ENCODE results near the gene SLC25A21.

Gene SLC25A21

GRCh38 chr14:36767603-36768281 is 404.7 kb downstream of the SLC25A21 start:
- DNase-seq (ENCODE audit: low read depth in 2 of 2), result no peak

GRCh38 chr14:36766974-36767373 is 405.4 kb downstream of the SLC25A21 start:
- DNase-seq (ENCODE audit: low read depth in 2 of 2), result no peak

- no peak for DNase-seq (ENCODE audit: low read depth in 2 of 2)
Measured at GRCh38 chr14:36757734-36758601, 414.4 kb downstream of the SLC25A21 start.

DNA sequence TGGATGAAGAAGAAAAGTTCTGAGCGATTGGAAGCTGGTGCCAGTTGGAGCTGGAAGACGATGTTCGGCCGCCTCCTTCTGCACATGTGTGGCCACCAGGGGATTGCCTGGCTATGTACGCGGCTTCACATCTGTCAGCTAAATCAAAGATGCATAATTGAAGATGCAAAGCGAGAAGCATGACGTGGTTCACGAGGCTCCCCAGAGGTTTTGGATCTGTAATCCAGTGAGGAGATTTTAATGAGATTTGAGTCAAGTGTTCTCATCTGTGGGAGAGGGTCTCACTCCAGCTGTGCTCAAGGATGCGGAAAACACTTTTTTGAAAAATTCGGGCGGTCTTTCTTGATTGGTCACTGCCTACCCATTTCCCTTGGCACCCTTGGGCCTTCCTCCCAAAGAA is 416.2 kb downstream of the SLC25A21 start:
- no peak for DNase-seq (ENCODE audit: low read depth in 2 of 2)

- DNase-seq (ENCODE audit: low read depth in 2 of 2), result no peak
Measured at GRCh38 chr14:36755756-36756155, 416.6 kb downstream of the SLC25A21 start.

- no peak for DNase-seq (ENCODE audit: low read depth in 2 of 2)
Measured at GRCh38 chr14:36751920-36752319, 420.5 kb downstream of the SLC25A21 start.

DNA sequence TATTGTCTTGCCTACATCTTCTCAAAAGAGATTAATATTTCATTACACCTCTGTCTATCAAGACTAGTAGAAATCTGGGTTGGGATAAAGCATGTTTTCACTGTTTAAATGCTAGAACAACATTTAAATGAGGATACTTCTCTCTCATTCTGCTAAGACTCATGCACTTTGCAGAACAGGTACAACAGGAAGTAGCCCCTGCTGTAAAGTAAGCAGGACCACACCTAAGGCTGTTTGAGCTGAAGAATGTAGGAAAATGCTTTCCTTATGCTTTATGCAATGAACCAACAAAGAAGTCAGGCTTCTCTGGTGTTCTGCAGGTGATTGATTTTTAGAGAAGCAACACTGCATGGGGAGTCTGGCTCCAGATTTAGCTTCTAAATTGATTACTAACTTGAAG is 421.3 kb downstream of the SLC25A21 start:
- DNase-seq (ENCODE audit: low read depth in 2 of 2), result no peak

- DNase-seq (ENCODE audit: low read depth in 2 of 2), result no peak
Measured at GRCh38 chr14:36750244-36750643, 422.2 kb downstream of the SLC25A21 start.

DNA sequence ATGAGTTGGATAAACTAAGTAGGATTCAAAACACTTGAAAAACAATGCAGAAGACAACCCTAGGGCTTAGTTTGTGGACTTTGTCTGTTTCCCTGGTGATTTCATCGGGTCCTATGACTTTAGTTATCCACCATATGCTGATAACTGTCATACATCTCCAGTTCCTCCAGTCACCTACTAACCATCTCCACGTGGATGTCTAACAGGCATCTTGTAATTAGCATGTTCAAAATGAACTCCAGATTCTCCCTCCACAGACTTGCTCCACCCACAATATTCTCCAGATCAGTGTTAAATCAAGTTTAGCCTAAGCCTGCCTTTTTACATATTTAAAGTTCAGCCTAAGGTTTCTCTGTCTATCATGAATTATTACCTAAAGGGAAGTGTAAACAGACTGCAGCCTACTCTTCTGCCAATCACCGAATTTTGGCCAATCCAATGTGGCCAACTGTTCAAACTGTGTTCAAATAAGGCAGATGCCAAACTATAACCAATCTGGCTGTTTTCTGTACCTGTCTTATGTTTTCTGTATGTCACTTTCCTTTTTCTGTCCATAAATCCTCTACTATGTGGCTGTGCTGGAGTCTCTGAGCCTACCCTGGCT is 423.7 kb downstream of the SLC25A21 start:
- DNase-seq (ENCODE audit: low read depth in 2 of 2), result no peak

DNA sequence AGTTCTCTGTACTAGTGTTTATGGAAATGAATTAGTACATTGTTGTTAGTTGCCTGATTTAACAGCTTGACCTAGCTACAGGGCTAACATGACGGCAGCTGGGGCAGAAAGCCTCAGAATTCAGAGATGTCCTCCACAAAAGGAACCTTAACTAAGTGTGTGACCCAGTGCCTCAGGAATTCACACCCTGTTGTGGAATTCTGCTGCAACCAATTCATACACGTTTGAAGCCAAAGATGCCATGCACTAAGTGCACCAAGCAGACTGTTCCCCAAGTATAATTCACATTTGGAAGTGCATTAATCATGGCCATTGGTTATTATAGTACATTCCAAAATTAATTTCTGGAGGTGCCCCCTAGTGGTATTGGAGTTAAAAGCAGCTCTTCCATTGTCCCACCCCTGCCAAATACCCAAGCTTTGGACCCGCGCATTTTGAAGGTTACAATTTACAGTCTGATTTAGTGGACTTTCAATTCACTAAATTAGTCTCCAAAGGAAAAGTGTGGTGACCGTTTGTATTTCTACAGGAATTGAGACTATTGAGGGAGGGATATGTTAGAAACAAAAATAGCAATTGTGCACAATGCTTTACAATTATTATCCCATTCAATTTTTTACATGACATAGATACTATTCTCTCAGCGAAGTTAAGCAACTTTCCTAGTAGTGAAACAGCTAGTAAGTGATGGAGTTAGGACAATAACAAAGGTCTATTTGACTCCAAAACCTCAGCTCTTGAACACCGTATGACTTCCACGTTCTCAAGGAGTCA is 424.8 kb downstream of the SLC25A21 start:
- no peak for DNase-seq (ENCODE audit: low read depth in 2 of 2)

- DNase-seq (ENCODE audit: low read depth in 2 of 2), result no peak
Measured at GRCh38 chr14:36746872-36747271, 425.5 kb downstream of the SLC25A21 start.

DNA sequence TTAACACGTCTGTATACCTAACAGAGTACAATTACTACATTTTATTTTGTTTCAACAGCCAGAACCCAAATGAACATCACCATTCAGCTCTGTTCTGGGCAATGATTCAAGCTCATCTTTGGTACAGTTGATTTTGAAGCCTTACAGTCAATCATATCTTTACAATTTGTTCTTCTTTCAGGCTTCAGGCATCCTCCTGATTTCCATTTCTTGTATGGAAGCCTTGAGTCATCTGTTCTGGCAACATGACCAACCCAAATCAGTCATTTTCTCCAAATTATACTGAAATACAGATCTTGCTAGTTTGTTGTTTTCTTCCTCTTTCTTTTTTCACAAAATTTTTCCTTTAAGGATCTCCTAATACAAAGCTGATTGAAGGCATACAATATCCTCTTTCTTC is 430.5 kb downstream of the SLC25A21 start:
- no peak for DNase-seq (ENCODE audit: low read depth in 2 of 2)

DNA sequence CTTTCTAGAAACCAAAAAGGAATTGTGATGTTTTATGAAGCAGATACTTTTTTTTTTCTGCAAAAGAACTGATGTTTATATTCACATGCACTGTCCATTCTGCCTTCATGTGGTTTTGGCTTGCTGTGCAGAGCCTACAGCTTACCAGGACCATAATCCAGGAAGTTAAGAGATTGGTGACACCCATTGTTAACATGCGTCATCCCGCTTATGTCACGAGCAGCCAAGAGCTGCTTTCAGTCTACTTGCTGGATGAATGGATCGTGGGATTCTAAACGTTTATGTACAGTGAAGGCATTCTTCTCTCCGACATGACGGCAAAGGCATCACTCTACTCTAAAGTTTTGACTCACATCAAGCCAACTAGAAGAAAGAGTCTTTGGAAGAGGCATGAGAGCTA is 434.1 kb downstream of the SLC25A21 start:
- no peak for DNase-seq (ENCODE audit: low read depth in 2 of 2)

GRCh38 chr14:36726128-36726527 is 446.3 kb downstream of the SLC25A21 start:
- DNase-seq (ENCODE audit: low read depth in 2 of 2), result no peak

DNA sequence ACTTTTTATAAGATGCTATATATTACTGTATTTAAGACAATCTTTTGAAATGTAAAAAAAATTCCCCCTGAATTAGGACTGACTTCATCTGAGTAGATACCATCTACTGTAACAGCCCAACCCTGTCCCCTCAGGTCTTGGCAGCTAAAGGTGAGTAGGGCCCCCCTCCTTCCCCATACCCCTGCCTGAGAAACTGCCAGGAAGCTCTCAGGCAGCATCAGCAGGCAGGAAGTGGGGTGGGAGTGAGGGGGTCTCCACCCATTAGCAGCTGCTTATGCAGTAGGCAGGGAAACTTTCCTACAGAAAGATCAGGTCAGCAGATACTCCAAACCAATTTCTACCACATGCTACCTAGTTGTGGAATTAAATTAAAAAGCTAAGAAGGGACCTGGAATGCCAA is 448.2 kb downstream of the SLC25A21 start:
- DNase-seq (ENCODE audit: low read depth in 2 of 2), result no peak

- no peak for DNase-seq (ENCODE audit: low read depth in 2 of 2)
Measured at GRCh38 chr14:36723530-36723929, 448.9 kb downstream of the SLC25A21 start.

GRCh38 chr14:36721877-36722276 is 450.5 kb downstream of the SLC25A21 start:
- no peak for DNase-seq (ENCODE audit: low read depth in 2 of 2)

DNA sequence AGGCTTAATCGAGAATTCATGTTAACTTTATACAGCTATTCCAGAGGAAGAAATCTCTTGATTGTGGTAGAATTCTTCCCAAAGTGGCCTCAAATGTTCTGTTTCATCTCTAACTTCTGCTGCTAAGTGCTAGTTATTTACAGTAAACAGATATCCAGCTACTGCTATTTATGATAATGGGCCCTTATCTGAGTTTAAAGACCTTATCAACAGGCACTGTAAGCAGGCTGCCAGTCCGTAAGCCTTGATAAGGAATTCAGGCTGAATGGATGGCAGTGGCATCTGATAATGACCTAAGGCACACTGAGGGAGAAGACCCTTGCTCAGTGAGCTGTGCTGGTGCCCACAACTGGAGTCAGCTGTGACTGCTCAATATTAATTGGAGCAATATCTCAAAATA is 451.7 kb downstream of the SLC25A21 start:
- no peak for DNase-seq (ENCODE audit: low read depth in 2 of 2)

- DNase-seq (ENCODE audit: low read depth in 2 of 2), result no peak
Measured at GRCh38 chr14:36719823-36720222, 452.6 kb downstream of the SLC25A21 start.

DNA sequence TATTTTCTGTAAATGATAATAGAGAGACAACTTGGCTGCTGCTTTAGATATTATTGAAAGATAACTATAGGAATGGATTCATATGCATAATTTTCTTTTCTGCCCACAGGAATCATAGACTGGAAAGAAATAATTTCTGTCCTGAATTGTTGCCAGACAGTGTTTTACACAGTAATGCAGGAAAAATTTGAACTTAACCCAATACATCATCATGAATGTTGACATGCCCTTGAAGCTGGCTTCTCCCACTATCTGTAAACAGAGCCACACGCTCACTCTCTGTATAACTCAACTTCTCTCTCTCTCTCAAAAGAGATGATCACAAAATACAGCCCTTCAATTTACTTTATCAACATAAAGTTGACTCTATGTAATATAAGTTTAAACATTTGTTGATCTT is 454.2 kb downstream of the SLC25A21 start:
- DNase-seq (ENCODE audit: low read depth in 2 of 2), result no peak

DNA sequence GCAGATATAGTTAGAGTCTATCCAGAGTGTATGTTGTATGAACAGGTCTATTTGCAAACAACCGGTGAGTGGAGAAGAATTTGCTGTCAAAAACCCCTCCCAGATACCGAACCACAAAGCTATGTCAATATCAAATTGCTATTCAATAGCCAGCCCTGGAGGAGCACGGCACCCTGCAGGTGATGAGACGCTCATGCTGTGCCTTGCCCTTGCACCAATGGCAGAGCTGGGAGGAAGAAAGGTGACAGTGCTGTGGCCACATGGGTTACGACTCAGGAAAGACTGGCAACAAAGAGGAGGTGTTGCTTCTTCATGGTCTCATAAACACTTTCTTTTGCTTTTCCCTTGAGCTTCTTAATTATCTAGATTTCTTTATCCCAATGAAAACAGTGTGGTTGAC is 455.0 kb downstream of the SLC25A21 start:
- DNase-seq (ENCODE audit: low read depth in 2 of 2), result no peak

- no peak for DNase-seq (ENCODE audit: low read depth in 2 of 2)
Measured at GRCh38 chr14:36716614-36717184, 455.7 kb downstream of the SLC25A21 start.
